ENCODE measurements around the gene ANTXRL. TPM values are rescaled to one million over a fixed set of nuclear protein-coding genes. Genes with fewer than 3 reads are reported as not detected.
"Not testable (repeated sequence)": the region's sequence is repeated elsewhere in the genome, so short reads cannot be mapped to it uniquely, and the experiment has no call there.

Gene ANTXRL
- total RNA-seq, 1 experiment from 2014 or later, result not detected

DNA sequence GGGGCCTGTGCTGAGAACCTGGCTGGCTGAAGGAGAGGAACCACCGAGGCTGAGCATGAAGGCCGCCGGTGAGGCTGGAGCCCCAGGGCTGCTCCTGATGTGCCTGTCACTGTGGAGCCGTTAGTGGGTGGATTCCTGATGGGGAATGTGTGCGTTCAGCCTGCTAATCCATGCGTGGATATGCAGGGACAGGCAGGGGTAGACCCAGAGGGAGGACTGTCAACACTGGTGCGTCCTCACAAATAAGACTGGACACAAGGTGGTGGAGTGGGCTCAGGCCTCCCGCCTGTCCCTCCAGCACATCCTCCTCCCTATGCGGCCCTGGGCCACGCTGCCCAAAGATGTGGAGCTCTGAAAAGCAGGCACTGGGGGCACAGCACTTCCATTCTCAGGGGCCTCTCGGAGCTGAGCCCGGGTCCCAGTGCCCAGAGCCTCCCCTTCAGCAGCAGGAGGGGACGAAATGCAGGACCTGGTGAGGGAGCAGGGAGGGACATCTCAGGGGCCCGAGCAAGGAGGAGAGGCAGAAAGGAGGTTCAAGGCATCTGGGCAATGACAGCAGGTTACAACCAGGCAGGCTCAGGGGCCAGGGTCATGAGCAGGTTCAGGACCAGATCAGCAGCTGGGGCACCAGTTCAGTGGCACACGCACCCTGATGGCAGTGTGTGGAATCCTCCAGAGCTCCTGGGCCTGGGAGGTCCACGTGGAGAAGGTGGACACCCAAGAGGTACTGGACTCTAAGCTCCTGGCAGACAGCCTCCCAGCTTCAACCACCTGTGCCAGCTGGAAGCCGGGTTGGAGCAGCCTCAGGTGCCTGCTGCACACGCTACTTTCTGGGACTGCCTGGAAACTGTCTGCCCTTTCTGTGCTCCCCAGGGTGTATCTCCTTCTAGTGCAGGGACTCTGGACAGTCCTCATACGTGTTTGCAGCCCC lies 33.5 kb upstream of the ANTXRL start:
- TF ChIP-seq, protein P1, sequence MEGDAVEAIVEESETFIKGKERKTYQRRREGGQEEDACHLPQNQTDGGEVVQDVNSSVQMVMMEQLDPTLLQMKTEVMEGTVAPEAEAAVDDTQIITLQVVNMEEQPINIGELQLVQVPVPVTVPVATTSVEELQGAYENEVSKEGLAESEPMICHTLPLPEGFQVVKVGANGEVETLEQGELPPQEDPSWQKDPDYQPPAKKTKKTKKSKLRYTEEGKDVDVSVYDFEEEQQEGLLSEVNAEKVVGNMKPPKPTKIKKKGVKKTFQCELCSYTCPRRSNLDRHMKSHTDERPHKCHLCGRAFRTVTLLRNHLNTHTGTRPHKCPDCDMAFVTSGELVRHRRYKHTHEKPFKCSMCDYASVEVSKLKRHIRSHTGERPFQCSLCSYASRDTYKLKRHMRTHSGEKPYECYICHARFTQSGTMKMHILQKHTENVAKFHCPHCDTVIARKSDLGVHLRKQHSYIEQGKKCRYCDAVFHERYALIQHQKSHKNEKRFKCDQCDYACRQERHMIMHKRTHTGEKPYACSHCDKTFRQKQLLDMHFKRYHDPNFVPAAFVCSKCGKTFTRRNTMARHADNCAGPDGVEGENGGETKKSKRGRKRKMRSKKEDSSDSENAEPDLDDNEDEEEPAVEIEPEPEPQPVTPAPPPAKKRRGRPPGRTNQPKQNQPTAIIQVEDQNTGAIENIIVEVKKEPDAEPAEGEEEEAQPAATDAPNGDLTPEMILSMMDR (IDR thresholded peaks at IDR 0.05; ENCODE audit: unreplicated experiment), result no peak
- no TSS peak for BruUV-seq (replicated peaks)
- intact Hi-C loops (cut with micrococcal nuclease), result no loop called here
- no peaks in the 10 kb centered on the region for H3K36me3 Mint-ChIP-seq (ENCODE audit: insufficient read depth, unreplicated experiment)
- peaks cover 2% of the 10 kb centered on the region for H3K27me3 Mint-ChIP-seq (ENCODE audit: insufficient read depth, unreplicated experiment)
- ChIA-PET CTCF (interaction anchor here (1.5 to 3.1 kb wide), 2 partner anchors 11 to 21 kb away, joined by 6 to 7 read pairs; no protein-coding TSS in a partner anchor), POLR2A (no interaction called here)
- no peak overlapping the region for H3K4me3 Mint-ChIP-seq (ENCODE audit: unreplicated experiment)
- peaks cover 5% of the 10 kb centered on the region for H3K4me1 Mint-ChIP-seq (ENCODE audit: insufficient read depth, unreplicated experiment)
- DNase-seq (ENCODE audit: unreplicated experiment), result no peak
- H3K27ac Mint-ChIP-seq (ENCODE audit: low read depth, unreplicated experiment), result no peak overlapping the region
- H3K9me3 Mint-ChIP-seq (ENCODE audit: unreplicated experiment), result no peaks in the 10 kb centered on the region

DNA sequence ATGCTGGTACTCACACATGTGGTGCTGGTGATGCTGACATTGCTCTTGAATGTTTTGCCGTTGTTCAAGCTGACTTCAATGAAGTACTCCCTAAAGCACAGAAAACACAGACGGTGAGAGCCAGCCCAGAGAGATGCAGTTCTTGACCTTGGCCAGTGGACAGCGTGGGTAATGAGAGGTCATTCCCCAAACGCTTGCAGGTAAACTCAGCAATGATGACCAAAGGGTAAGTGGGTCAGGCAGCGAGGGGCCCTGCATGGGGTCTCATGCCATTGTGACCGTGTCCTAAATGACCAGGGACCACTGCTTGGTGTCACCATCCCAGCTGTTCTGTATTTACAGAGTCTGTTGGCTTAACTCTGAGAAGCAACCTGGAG lies 32.8 kb upstream of the ANTXRL start:
- BruUV-seq (replicated peaks), result no TSS peak
- no peak overlapping the region for H3K27ac Mint-ChIP-seq (ENCODE audit: low read depth, unreplicated experiment)

DNA sequence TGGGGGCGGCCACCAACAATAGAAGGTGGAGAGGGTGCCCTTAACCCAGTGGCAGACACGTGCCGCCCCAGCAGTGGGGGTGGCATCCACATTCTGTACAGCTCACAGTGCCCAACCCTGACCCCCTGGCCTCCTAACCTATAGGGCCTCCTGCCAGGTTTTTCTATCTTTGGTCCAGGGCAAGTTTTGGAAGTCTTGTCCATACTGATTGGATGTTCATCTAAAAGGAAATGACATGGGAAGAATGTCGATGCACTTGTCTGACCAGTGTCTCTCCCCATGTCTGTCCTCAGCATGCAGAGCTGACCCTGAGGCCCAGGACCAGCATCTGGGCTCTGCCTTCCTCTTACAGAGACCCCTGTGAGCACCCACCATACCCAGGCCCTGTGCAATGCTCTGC lies 32.3 kb upstream of the ANTXRL start:
- TF ChIP-seq, protein P1 (IDR thresholded peaks at IDR 0.05; ENCODE audit: unreplicated experiment), result no peak
- H3K27me3 Mint-ChIP-seq (ENCODE audit: insufficient read depth, unreplicated experiment), result peaks cover 9% of the 10 kb centered on the region
- POLR2A ChIA-PET, result no interaction called here
- no peak overlapping the region for H3K4me3 Mint-ChIP-seq (ENCODE audit: unreplicated experiment)
- intact Hi-C loops (cut with micrococcal nuclease), result no loop called here
- no TSS peak for BruUV-seq (replicated peaks)
- no peak for DNase-seq (ENCODE audit: unreplicated experiment)
- H3K4me1 Mint-ChIP-seq (ENCODE audit: insufficient read depth, unreplicated experiment), result peaks cover 5% of the 10 kb centered on the region
- H3K36me3 Mint-ChIP-seq (ENCODE audit: insufficient read depth, unreplicated experiment), result no peaks in the 10 kb centered on the region
- H3K27ac Mint-ChIP-seq (ENCODE audit: low read depth, unreplicated experiment), result no peak overlapping the region
- CTCF ChIA-PET, result interaction anchor here (1.5 to 3.1 kb wide), 2 partner anchors 10 to 22 kb away, joined by 6 to 7 read pairs; no protein-coding TSS in a partner anchor
- H3K9me3 Mint-ChIP-seq (ENCODE audit: unreplicated experiment), result no peaks in the 10 kb centered on the region

More for the DNA sequence above, 32.8 kb upstream of the ANTXRL start:
- intact Hi-C loops (cut with micrococcal nuclease), result no loop called here
- Mint-ChIP-seq H3K4me1 (ENCODE audit: insufficient read depth, unreplicated experiment) (peaks cover 5% of the 10 kb centered on the region), H3K27me3 (ENCODE audit: insufficient read depth, unreplicated experiment) (peaks cover 8% of the 10 kb centered on the region), H3K9me3 (ENCODE audit: unreplicated experiment) (no peaks in the 10 kb centered on the region), H3K36me3 (ENCODE audit: insufficient read depth, unreplicated experiment) (no peaks in the 10 kb centered on the region), H3K4me3 (ENCODE audit: unreplicated experiment) (no peak overlapping the region)
- ChIA-PET POLR2A (no interaction called here), CTCF (interaction anchor here (1.5 to 3.1 kb wide), 2 partner anchors 10 to 22 kb away, joined by 6 to 7 read pairs; no protein-coding TSS in a partner anchor)
- DNase-seq (ENCODE audit: unreplicated experiment), result no peak
- TF ChIP-seq, protein P1 (IDR thresholded peaks at IDR 0.05; ENCODE audit: unreplicated experiment), result no peak

DNA sequence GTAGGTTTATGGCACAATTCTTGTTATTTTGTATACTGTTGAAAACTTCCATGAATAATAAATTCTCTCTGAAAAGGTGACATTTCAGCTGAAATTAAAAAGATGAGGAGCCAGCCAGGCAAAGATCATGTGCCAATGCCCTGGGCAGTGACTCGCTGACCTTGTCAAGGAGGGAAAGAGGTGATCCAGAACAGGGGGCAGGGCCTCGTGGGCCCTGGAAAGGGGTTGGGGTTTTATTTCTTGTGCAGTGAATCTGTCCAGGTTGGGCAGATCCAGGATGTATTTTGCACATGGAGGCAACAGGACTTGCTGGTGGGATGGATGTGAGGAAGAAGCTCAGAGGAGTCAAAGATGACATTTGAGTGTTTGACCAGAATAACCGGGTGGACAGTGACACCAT lies 31.6 kb upstream of the ANTXRL start:
- intact Hi-C loops (cut with micrococcal nuclease); BruUV-seq (replicated peaks): not testable (repeated sequence)

More for the DNA sequence above, 31.6 kb upstream of the ANTXRL start:
- H3K27me3 Mint-ChIP-seq (ENCODE audit: insufficient read depth, unreplicated experiment); H3K4me3 Mint-ChIP-seq (ENCODE audit: unreplicated experiment); H3K4me1 Mint-ChIP-seq (ENCODE audit: insufficient read depth, unreplicated experiment); H3K36me3 Mint-ChIP-seq (ENCODE audit: insufficient read depth, unreplicated experiment); DNase-seq (ENCODE audit: unreplicated experiment); H3K27ac Mint-ChIP-seq (ENCODE audit: low read depth, unreplicated experiment); POLR2A ChIA-PET; H3K9me3 Mint-ChIP-seq (ENCODE audit: unreplicated experiment): not testable (repeated sequence)
- CTCF ChIA-PET, result interaction anchor here (1.5 to 3.1 kb wide), 2 partner anchors 9 to 23 kb away, joined by 6 to 7 read pairs; no protein-coding TSS in a partner anchor

Data from MCF 10A (cell line).